ENCODE data around the gene CLRN3. TPM values are rescaled to one million over a fixed set of nuclear protein-coding genes. Genes with fewer than 3 reads are reported as not detected.

CLRN3 gene
- total and polyA plus RNA-seq, 2 of the 8 experiments (the other 6 are each of a cell fraction or from before 2014, with no cell fraction given): not detected

GRCh38 chr10:127883516-127883915, 9.2 kb downstream of the CLRN3 start (continued):
- TF ChIP-seq E2F6 (IDR thresholded peaks at IDR 0.05): no peak
- TF ChIP-seq KDM1A (IDR thresholded peaks at IDR 0.05; ENCODE audit: borderline replicate concordance, low read length): no peak
- no peak for TF ChIP-seq NRF1 (IDR thresholded peaks at IDR 0.05; ENCODE audit: low read depth, low read length)
- no peak for TF ChIP-seq SP2 (IDR thresholded peaks at IDR 0.05; ENCODE audit: low read length)
- TF ChIP-seq RFX5 (IDR thresholded peaks at IDR 0.05; ENCODE audit: borderline replicate concordance, low read depth, low read length): no peak
- TF ChIP-seq TAF7 (optimal IDR thresholded peaks at IDR 0.05; ENCODE audit: borderline replicate concordance, low read depth, low read length): no peak
- TF ChIP-seq BRCA1 (IDR thresholded peaks at IDR 0.05; ENCODE audit: low read depth, low read length): no peak

All from H1 (cell line).